Osteocyte (in vitro differentiated cells): Measurements from ENCODE around the gene MED13L. TPM values are rescaled to one million over a fixed set of nuclear protein-coding genes. Genes with fewer than 3 reads are reported as not detected.

ENCODE experiments used
- DNase-seq: peaks from one replicate; pipeline ENCODE4 v3.0.0; 2021; ENCODE audit warnings: mixed read lengths; ENCODE audit not compliant: unreplicated experiment; ENCODE audit errors: extremely low spot score
- H3K27ac Mint-ChIP-seq: one replicate; pipeline ENCODE4 v1.8.0; 2021; ENCODE audit warnings: mild to moderate bottlenecking, mixed read lengths; ENCODE audit not compliant: unreplicated experiment
- H3K27me3 Mint-ChIP-seq: one replicate; pipeline ENCODE4 v1.8.0; 2021; ENCODE audit warnings: mixed read lengths; ENCODE audit not compliant: unreplicated experiment
- H3K36me3 Mint-ChIP-seq: one replicate; pipeline ENCODE4 v1.8.0; 2021; ENCODE audit warnings: mixed read lengths; ENCODE audit not compliant: unreplicated experiment
- H3K4me1 Mint-ChIP-seq: one replicate; pipeline ENCODE4 v1.8.0; 2021; ENCODE audit warnings: mixed read lengths; ENCODE audit not compliant: unreplicated experiment
- H3K4me3 Mint-ChIP-seq: one replicate; pipeline ENCODE4 v1.8.0; 2021; ENCODE audit warnings: mild to moderate bottlenecking, moderate library complexity, mixed read lengths; ENCODE audit not compliant: unreplicated experiment
- H3K9me3 Mint-ChIP-seq: one replicate; pipeline ENCODE4 v1.8.0; 2021; ENCODE audit warnings: mixed read lengths; ENCODE audit not compliant: unreplicated experiment
- CTCF ChIP-seq: fragments of 200-600 bp; sonication (generic); IDR thresholded peaks from 2 replicates; pipeline ENCODE4 v1.5.0; 2021; ENCODE audit warnings: antibody characterized with exemption, mild to moderate bottlenecking, moderate library complexity
- total RNA-seq: library from RNA; stranded (reverse); gene quantifications from 2 replicates; pipeline ENCODE4 v1.2.1, GENCODE V29; 2021

The MED13L gene
- total RNA-seq, 1 donor from 2014 or later = 229 TPM

- peaks cover 20% of the 10 kb centered on the region for H3K4me1 Mint-ChIP-seq
- H3K36me3 Mint-ChIP-seq = peaks cover 52% of the 10 kb centered on the region
- peak overlapping the region; percentile 60 for H3K27ac Mint-ChIP-seq
- no peaks in the 10 kb centered on the region for H3K9me3 Mint-ChIP-seq
- H3K27me3 Mint-ChIP-seq = no peaks in the 10 kb centered on the region
- no peak for DNase-seq
- no peak overlapping the region for H3K4me3 Mint-ChIP-seq
- TF ChIP-seq CTCF = peak; percentile 77
These were observed 262.0 kb downstream of the MED13L start for GRCh38 chr12:116015525-116015924.

- no peaks in the 10 kb centered on the region for H3K27me3 Mint-ChIP-seq
- H3K4me3 Mint-ChIP-seq = no peak overlapping the region
- no peak for TF ChIP-seq CTCF
- peaks cover 15% of the 10 kb centered on the region for H3K4me1 Mint-ChIP-seq
- peaks cover 42% of the 10 kb centered on the region for H3K36me3 Mint-ChIP-seq
- DNase-seq = no peak
- no peaks in the 10 kb centered on the region for H3K9me3 Mint-ChIP-seq
- no peak overlapping the region for H3K27ac Mint-ChIP-seq
These were observed 264.7 kb downstream of the MED13L start for GRCh38 chr12:116012757-116013156.

GRCh38 chr12:116011217-116011616 lies 266.3 kb downstream of the MED13L start:
- DNase-seq = no peak
- H3K4me1 Mint-ChIP-seq = peaks cover 13% of the 10 kb centered on the region
- no peak overlapping the region for H3K27ac Mint-ChIP-seq
- no peaks in the 10 kb centered on the region for H3K9me3 Mint-ChIP-seq
- H3K4me3 Mint-ChIP-seq = no peak overlapping the region
- H3K27me3 Mint-ChIP-seq = no peaks in the 10 kb centered on the region
- H3K36me3 Mint-ChIP-seq = peaks cover 43% of the 10 kb centered on the region
- TF ChIP-seq CTCF = no peak

GRCh38 chr12:116010467-116010866 lies 267.0 kb downstream of the MED13L start:
- H3K4me1 Mint-ChIP-seq = peaks cover 7% of the 10 kb centered on the region
- DNase-seq = no peak
- H3K4me3 Mint-ChIP-seq = no peak overlapping the region
- H3K36me3 Mint-ChIP-seq = peaks cover 50% of the 10 kb centered on the region
- TF ChIP-seq CTCF = no peak
- H3K27me3 Mint-ChIP-seq = no peaks in the 10 kb centered on the region
- H3K27ac Mint-ChIP-seq = no peak overlapping the region
- H3K9me3 Mint-ChIP-seq = no peaks in the 10 kb centered on the region

GRCh38 chr12:116009805-116010204 lies 267.7 kb downstream of the MED13L start:
- no peak overlapping the region for H3K27ac Mint-ChIP-seq
- no peak for DNase-seq
- no peaks in the 10 kb centered on the region for H3K9me3 Mint-ChIP-seq
- H3K27me3 Mint-ChIP-seq = no peaks in the 10 kb centered on the region
- peak; percentile 35 for TF ChIP-seq CTCF
- no peak overlapping the region for H3K4me3 Mint-ChIP-seq
- peaks cover 52% of the 10 kb centered on the region for H3K36me3 Mint-ChIP-seq
- peaks cover 2% of the 10 kb centered on the region for H3K4me1 Mint-ChIP-seq
